Measurements from ENCODE around the gene USP24. TPM values are rescaled to one million over a fixed set of nuclear protein-coding genes. Genes with fewer than 3 reads are reported as not detected.
A peak's percentile ranks its signal among the peaks of the same experiment; 100 is the strongest.

USP24 gene
- total and polyA plus RNA-seq, 11 donors, result 13.9 to 53.7 (median 35.4) TPM

GRCh38 chr1:55127827-55128343 lies 87.3 kb downstream of the USP24 start:
- DNase-seq (no peak), ATAC-seq (no peak)
- H3K36me3 ChIP-seq, result peaks cover 0 to 97% (median 95%) of the 10 kb centered on the region in 9 donors
- H3K4me3 ChIP-seq, result no peak overlapping the region
- TF ChIP-seq POLR2A (IDR thresholded peaks at IDR 0.05) (no peak), CTCF (IDR thresholded peaks at IDR 0.05) (no peak)
- no peaks in the 10 kb centered on the region for H3K27me3 ChIP-seq
- H3K4me1 ChIP-seq, result peaks cover 0 to 18% (median 0%) of the 10 kb centered on the region in 12 donors
- peak overlapping the region in 1 of 12 donors; percentile 25 for H3K27ac ChIP-seq
- 97 to 99% (median 98%) methylated on average over 3 of the region's 3 CpGs for WGBS, 4 donors
- H3K9me3 ChIP-seq, result no peaks in the 10 kb centered on the region
- intact Hi-C loops (cut with DNase I), result no loop called here

DNA sequence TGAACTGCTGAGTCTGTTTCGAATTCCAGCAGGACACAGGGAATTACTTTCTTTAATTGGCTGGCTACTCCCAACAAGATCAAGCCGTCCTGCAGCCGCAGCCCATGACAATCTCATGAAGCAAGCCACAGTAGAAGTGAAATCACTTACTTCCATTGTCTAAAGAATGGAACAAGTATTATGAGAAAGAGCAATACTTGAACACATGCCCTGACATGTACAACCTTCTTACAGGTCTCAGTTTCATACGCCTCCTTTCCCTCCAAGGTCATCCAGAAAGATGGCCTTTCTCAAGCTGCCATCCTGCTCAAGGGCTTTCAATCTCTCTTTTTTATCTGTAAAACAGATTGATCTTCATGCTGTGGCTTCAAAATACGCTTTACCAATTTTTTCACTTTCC lies 90.7 kb downstream of the USP24 start:
- Histone ChIP-seq H3K4me3 (no peak overlapping the region), H3K4me1 (peaks cover 0 to 10% (median 0%) of the 10 kb centered on the region in 12 donors), H3K27ac (no peak overlapping the region), H3K36me3 (peaks cover 0 to 97% (median 95%) of the 10 kb centered on the region in 9 donors), H3K27me3 (no peaks in the 10 kb centered on the region), H3K9me3 (no peaks in the 10 kb centered on the region)
- intact Hi-C loops (cut with DNase I), result loop anchor here in 1 of 10 donors (5.0 kb wide), 1 partner anchor 37 kb away; no protein-coding TSS in a partner anchor
- ATAC-seq (no peak), DNase-seq (no peak)
- TF ChIP-seq POLR2A (IDR thresholded peaks at IDR 0.05) (no peak), CTCF (IDR thresholded peaks at IDR 0.05) (no peak)
- 95 to 98% (median 97%) methylated on average over 5 of the region's 5 CpGs for WGBS, 4 donors

DNA sequence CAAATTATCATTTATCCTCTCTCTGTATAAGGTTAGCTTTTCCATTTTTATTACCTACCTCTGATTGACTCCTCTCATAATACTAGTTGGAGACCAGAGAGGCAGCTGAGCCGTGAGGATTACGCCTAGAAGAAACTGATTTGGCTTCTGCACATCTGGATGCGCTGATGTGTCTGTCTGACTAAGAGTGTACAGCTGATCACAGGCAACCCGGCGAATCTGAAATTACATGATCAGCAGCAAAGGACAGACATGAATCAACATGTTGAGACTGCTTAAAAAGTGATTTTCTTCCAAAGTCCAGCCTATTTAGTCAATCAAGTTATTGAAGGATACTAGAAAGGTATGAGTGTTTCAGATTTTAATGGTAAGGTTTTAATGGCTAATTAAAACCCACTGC lies 94.6 kb downstream of the USP24 start:
- no peak for ATAC-seq
- intact Hi-C loops (cut with DNase I), result loop anchor here in 1 of 10 donors (5.0 kb wide), 1 partner anchor 33 kb away; no protein-coding TSS in a partner anchor
- H3K4me1 ChIP-seq, result peaks cover 0 to 6% (median 0%) of the 10 kb centered on the region in 12 donors
- H3K9me3 ChIP-seq, result no peaks in the 10 kb centered on the region
- H3K27ac ChIP-seq, result no peak overlapping the region
- DNase-seq, result no peak
- H3K27me3 ChIP-seq, result no peaks in the 10 kb centered on the region
- 94 to 98% (median 97%) methylated on average over 5 of the region's 5 CpGs for WGBS, 4 donors
- TF ChIP-seq CTCF (IDR thresholded peaks at IDR 0.05) (no peak), POLR2A (IDR thresholded peaks at IDR 0.05) (no peak)
- H3K36me3 ChIP-seq, result peaks cover 0 to 100% (median 96%) of the 10 kb centered on the region in 9 donors
- no peak overlapping the region for H3K4me3 ChIP-seq

- H3K27ac ChIP-seq, result peak overlapping the region in 1 of 12 donors; percentile 23
- H3K36me3 ChIP-seq, result peaks cover 0 to 100% (median 93%) of the 10 kb centered on the region in 9 donors
- DNase-seq (no peak), ATAC-seq (no peak)
- no peak for TF ChIP-seq CTCF (IDR thresholded peaks at IDR 0.05)
- TF ChIP-seq POLR2A (IDR thresholded peaks at IDR 0.05), result no peak
- H3K27me3 ChIP-seq, result no peaks in the 10 kb centered on the region
- no peak overlapping the region for H3K4me3 ChIP-seq
- no peaks in the 10 kb centered on the region for H3K9me3 ChIP-seq
- peaks cover 0 to 6% (median 0%) of the 10 kb centered on the region in 12 donors for H3K4me1 ChIP-seq
- intact Hi-C loops (cut with DNase I), result no loop called here
- WGBS, 4 donors, result 93 to 97% (median 94%) methylated on average over 5 of the region's 5 CpGs
Observed at GRCh38 chr1:55118651-55119329, 96.4 kb downstream of the USP24 start.
